ENCODE data around the gene GRID2.

GRCh38 chr4:93469560-93469959, 1165.8 kb downstream of the GRID2 start:
- TF ChIP-seq POLR2AphosphoS5 (IDR thresholded peaks at IDR 0.05; ENCODE audit: low read depth, low read length): no peak
- TF ChIP-seq POLR2A (IDR thresholded peaks at IDR 0.05; ENCODE audit: low read depth, low read length): no peak
- TF ChIP-seq TAF1 (IDR thresholded peaks at IDR 0.05; ENCODE audit: borderline replicate concordance, low read depth, low read length): no peak
